ENCODE results near the gene WDR47.

Gene WDR47

DNA sequence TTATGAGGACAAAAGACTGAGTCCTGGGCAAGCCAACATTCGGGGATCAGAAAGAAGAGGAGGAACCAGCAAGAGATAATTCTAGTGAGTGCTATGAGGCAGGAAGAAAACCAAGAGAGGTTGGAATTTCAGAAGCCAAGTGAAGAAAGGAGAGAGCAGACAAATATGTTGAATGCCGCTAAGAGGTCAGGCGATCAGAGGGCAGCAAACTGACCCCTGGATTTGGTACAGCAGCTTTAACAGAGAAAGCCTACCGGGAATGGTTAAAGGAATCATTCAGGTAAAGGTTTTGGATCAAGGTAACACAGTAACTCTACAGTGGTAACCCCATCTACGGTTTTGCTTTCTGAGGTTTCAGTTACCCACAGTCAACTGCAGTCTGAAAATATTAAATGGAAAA is 84.0 kb downstream of the WDR47 start (continued):
- TF ChIP-seq, protein P1, sequence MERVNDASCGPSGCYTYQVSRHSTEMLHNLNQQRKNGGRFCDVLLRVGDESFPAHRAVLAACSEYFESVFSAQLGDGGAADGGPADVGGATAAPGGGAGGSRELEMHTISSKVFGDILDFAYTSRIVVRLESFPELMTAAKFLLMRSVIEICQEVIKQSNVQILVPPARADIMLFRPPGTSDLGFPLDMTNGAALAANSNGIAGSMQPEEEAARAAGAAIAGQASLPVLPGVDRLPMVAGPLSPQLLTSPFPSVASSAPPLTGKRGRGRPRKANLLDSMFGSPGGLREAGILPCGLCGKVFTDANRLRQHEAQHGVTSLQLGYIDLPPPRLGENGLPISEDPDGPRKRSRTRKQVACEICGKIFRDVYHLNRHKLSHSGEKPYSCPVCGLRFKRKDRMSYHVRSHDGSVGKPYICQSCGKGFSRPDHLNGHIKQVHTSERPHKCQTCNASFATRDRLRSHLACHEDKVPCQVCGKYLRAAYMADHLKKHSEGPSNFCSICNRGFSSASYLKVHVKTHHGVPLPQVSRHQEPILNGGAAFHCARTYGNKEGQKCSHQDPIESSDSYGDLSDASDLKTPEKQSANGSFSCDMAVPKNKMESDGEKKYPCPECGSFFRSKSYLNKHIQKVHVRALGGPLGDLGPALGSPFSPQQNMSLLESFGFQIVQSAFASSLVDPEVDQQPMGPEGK (CRISPR knock-in tag; IDR thresholded peaks at IDR 0.05; ENCODE audit: borderline replicate concordance): no peak

DNA sequence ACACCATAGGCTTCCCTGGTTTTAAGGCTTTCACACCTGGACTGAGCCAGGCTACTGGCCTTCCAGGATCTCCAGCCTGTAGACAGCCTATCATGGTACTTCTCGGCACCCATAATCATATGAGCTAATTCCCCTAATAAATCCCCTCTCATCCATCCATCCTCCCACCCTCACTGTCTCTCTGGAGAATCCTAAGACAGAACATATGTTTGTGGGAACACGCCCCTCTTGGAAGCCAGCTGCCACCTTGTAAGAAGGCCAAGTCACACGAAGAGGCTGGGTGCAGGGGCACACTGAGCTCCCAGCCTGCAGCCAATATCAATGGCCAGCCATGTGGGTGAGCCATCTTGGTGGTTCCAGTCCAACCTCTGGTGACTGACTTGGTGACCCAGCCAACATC is 86.0 kb downstream of the WDR47 start:
- ATAC-seq: no peak
- TF ChIP-seq PPARA (CRISPR knock-in tag; IDR thresholded peaks at IDR 0.05; ENCODE audit: borderline replicate concordance) (no peak), SNAI2 (CRISPR knock-in tag; IDR thresholded peaks at IDR 0.05) (no peak), ZFP30 (CRISPR knock-in tag; IDR thresholded peaks at IDR 0.05) (no peak), CSRNP3 (CRISPR knock-in tag; IDR thresholded peaks at IDR 0.05) (no peak), ZNF70 (CRISPR knock-in tag; IDR thresholded peaks at IDR 0.05) (no peak)
- TF ChIP-seq, protein P1 (CRISPR knock-in tag; IDR thresholded peaks at IDR 0.05; ENCODE audit: borderline replicate concordance): no peak

- no peak for ATAC-seq
- no peak for TF ChIP-seq RARB (CRISPR knock-in tag; IDR thresholded peaks at IDR 0.05)
- no peak for TF ChIP-seq ESRRG (CRISPR knock-in tag; IDR thresholded peaks at IDR 0.05)
- TF ChIP-seq ZNF8 (CRISPR knock-in tag; IDR thresholded peaks at IDR 0.05): no peak
- TF ChIP-seq ZFP3 (CRISPR knock-in tag; IDR thresholded peaks at IDR 0.05): no peak
- no peak for TF ChIP-seq ZNF70 (CRISPR knock-in tag; IDR thresholded peaks at IDR 0.05)
- no peak for TF ChIP-seq ZFP30 (CRISPR knock-in tag; IDR thresholded peaks at IDR 0.05)
- TF ChIP-seq, protein P1 (CRISPR knock-in tag; IDR thresholded peaks at IDR 0.05; ENCODE audit: borderline replicate concordance): no peak
- no peak for TF ChIP-seq ZC3H10 (CRISPR knock-in tag; IDR thresholded peaks at IDR 0.05)
- TF ChIP-seq CSDC2 (CRISPR knock-in tag; IDR thresholded peaks at IDR 0.05): no peak
- no peak for TF ChIP-seq SNAI2 (CRISPR knock-in tag; IDR thresholded peaks at IDR 0.05)
- no peak for TF ChIP-seq CSRNP3 (CRISPR knock-in tag; IDR thresholded peaks at IDR 0.05)
- no peak for TF ChIP-seq OSR1 (CRISPR knock-in tag; IDR thresholded peaks at IDR 0.05)
- no peak for TF ChIP-seq BACH2 (CRISPR knock-in tag; IDR thresholded peaks at IDR 0.05; ENCODE audit: borderline replicate concordance)
- no peak for TF ChIP-seq ISL1 (CRISPR knock-in tag; IDR thresholded peaks at IDR 0.05)
- no peak for TF ChIP-seq PPARA (CRISPR knock-in tag; IDR thresholded peaks at IDR 0.05; ENCODE audit: borderline replicate concordance)
- TF ChIP-seq, protein P2, sequence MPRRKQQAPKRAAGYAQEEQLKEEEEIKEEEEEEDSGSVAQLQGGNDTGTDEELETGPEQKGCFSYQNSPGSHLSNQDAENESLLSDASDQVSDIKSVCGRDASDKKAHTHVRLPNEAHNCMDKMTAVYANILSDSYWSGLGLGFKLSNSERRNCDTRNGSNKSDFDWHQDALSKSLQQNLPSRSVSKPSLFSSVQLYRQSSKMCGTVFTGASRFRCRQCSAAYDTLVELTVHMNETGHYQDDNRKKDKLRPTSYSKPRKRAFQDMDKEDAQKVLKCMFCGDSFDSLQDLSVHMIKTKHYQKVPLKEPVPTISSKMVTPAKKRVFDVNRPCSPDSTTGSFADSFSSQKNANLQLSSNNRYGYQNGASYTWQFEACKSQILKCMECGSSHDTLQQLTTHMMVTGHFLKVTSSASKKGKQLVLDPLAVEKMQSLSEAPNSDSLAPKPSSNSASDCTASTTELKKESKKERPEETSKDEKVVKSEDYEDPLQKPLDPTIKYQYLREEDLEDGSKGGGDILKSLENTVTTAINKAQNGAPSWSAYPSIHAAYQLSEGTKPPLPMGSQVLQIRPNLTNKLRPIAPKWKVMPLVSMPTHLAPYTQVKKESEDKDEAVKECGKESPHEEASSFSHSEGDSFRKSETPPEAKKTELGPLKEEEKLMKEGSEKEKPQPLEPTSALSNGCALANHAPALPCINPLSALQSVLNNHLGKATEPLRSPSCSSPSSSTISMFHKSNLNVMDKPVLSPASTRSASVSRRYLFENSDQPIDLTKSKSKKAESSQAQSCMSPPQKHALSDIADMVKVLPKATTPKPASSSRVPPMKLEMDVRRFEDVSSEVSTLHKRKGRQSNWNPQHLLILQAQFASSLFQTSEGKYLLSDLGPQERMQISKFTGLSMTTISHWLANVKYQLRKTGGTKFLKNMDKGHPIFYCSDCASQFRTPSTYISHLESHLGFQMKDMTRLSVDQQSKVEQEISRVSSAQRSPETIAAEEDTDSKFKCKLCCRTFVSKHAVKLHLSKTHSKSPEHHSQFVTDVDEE (CRISPR knock-in tag; IDR thresholded peaks at IDR 0.05): no peak
- TF ChIP-seq ZNF565 (CRISPR knock-in tag; conservative IDR thresholded peaks at IDR 0.05; ENCODE audit: low read depth): no peak
- no peak for TF ChIP-seq CREB5 (CRISPR knock-in tag; IDR thresholded peaks at IDR 0.05; ENCODE audit: low read depth)
Observed at GRCh38 chr1:108955111-108955510, 86.8 kb downstream of the WDR47 start.
